Suprapubic skin (tissue), 4 donors: Measurements from ENCODE around the gene SNX17.

ENCODE experiments used
- EP300 ChIP-seq: sonication (generic); formaldehyde crosslinking; IDR thresholded peaks from one replicate; pipeline ENCODE4 v1.6.1; 2017; ENCODE audit warnings: antibody characterized with exemption
- POLR2A ChIP-seq, 2 donors: fragments of 450-650 bp; IDR thresholded peaks; one replicate each; pipeline ENCODE4 v1.6.1; 2017; ENCODE audit warnings: antibody characterized with exemption in 2 of 2, mild to moderate bottlenecking in 2 of 2, moderate library complexity in 2 of 2
- POLR2AphosphoS5 ChIP-seq, 3 donors: sonication (generic); formaldehyde crosslinking; IDR thresholded peaks; one replicate each; pipeline ENCODE4 v1.6.1; 2017; ENCODE audit warnings: antibody characterized with exemption in 3 of 3
- TF ChIP-seq, protein P1 (sequence below), 2 donors: fragments of 200-600 bp in 1 of 2; fragments of 450-650 bp in 1 of 2; sonication (generic) in 1 of 2; IDR thresholded peaks; one replicate each; pipeline ENCODE4 v1.5.1; 2016 to 2019; ENCODE audit warnings: antibody characterized with exemption in 2 of 2, mild to moderate bottlenecking in 1 of 2, moderate library complexity in 1 of 2

- TF ChIP-seq, protein P1, sequence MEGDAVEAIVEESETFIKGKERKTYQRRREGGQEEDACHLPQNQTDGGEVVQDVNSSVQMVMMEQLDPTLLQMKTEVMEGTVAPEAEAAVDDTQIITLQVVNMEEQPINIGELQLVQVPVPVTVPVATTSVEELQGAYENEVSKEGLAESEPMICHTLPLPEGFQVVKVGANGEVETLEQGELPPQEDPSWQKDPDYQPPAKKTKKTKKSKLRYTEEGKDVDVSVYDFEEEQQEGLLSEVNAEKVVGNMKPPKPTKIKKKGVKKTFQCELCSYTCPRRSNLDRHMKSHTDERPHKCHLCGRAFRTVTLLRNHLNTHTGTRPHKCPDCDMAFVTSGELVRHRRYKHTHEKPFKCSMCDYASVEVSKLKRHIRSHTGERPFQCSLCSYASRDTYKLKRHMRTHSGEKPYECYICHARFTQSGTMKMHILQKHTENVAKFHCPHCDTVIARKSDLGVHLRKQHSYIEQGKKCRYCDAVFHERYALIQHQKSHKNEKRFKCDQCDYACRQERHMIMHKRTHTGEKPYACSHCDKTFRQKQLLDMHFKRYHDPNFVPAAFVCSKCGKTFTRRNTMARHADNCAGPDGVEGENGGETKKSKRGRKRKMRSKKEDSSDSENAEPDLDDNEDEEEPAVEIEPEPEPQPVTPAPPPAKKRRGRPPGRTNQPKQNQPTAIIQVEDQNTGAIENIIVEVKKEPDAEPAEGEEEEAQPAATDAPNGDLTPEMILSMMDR (IDR thresholded peaks at IDR 0.05) = no peak
- no peak for TF ChIP-seq POLR2AphosphoS5 (IDR thresholded peaks at IDR 0.05)
- TF ChIP-seq EP300 = no peak
- TF ChIP-seq POLR2A (IDR thresholded peaks at IDR 0.05) = no peak
Measured at GRCh38 chr2:27379836-27380625, 9.6 kb downstream of the SNX17 start.
